H1 (cell line): ENCODE measurements around the gene SGK1. TPM values are rescaled to one million over a fixed set of nuclear protein-coding genes. Genes with fewer than 3 reads are reported as not detected.

Source experiments
- CTCF ChIA-PET: fragments of 300-600 bp; sonication (Branson Sonifier 250); formaldehyde crosslinking; loops from one replicate; lab custom pipeline; 2021; ENCODE audit not compliant: partially characterized antibody; lab: Charles Lee
- POLR2A ChIA-PET: fragments of 300-600 bp; sonication (Branson Sonifier 250); formaldehyde crosslinking; loops from one replicate; lab custom pipeline; 2021; ENCODE audit warnings: inconsistent platforms; ENCODE audit not compliant: partially characterized antibody; lab: Charles Lee
- DNase-seq, 2 experiments: peaks; one replicate each; pipeline versions ENCODE4 v3.0.0 to v3.0.0-alpha.2; 2010 to 2022; ENCODE audit warnings: low spot score in 2 of 2, low read depth in 1 of 2, mixed read lengths in 1 of 2
- FAIRE-seq: peaks from 2 replicates; lab custom pipeline; 2011; peaks lifted over from hg19 to GRCh38; lab: Jason Lieb, UNC
- H2AFZ ChIP-seq: 2 replicates; pipeline ENCODE4 v1.8.1; 2012; ENCODE audit warnings: low read length, inconsistent platforms
- H2AK5ac ChIP-seq: 2 replicates; pipeline ENCODE4 v1.6.1; 2013; ENCODE audit warnings: low read depth, low read length
- H2BK120ac ChIP-seq: replicated peaks from 2 replicates; pipeline ENCODE3; 2013; ENCODE audit warnings: low read depth, low read length, inconsistent platforms
- H2BK12ac ChIP-seq: 2 replicates; pipeline ENCODE4 v1.6.1; 2013; ENCODE audit warnings: low read depth, low read length
- H2BK15ac ChIP-seq: 2 replicates; pipeline ENCODE4 v1.6.1; 2013; ENCODE audit warnings: low read length
- H2BK20ac ChIP-seq: 2 replicates; pipeline ENCODE4 v1.6.1; 2013; ENCODE audit warnings: low read length
- H2BK5ac ChIP-seq: 2 replicates; pipeline ENCODE4 v1.6.1; 2013; ENCODE audit warnings: low read depth, low read length
- H3K14ac ChIP-seq: 2 replicates; pipeline ENCODE4 v1.6.1; 2013; ENCODE audit warnings: inconsistent platforms; ENCODE audit not compliant: insufficient read length
- H3K18ac ChIP-seq: 2 replicates; pipeline ENCODE4 v1.6.1; 2013; ENCODE audit warnings: low read length; ENCODE audit errors: extremely low read depth
- H3K23ac ChIP-seq: 2 replicates; pipeline ENCODE4 v1.6.1; 2013; ENCODE audit warnings: inconsistent platforms; ENCODE audit not compliant: insufficient read length
- H3K23me2 ChIP-seq: 2 replicates; pipeline ENCODE4 v1.6.1; 2013; ENCODE audit warnings: low read depth, low read length
- H3K27ac ChIP-seq: 2 replicates; pipeline ENCODE4 v1.6.1; 2011; ENCODE audit warnings: low read depth, low read length, inconsistent platforms
- H3K27me3 ChIP-seq, 4 experiments: replicated peaks in 1 of 4; 1 replicate in 1 of 4; 2 replicates in 3 of 4; pipeline versions ENCODE4 v1.6.1 to v1.8.1; 2011 to 2013; ENCODE audit warnings: low read length in 3 of 4, mild to moderate bottlenecking in 3 of 4, inconsistent platforms in 2 of 4, mixed read lengths in 2 of 4, moderate library complexity in 1 of 4; ENCODE audit not compliant: control insufficient read depth in 3 of 4, insufficient read depth in 3 of 4; ENCODE audit errors: extremely low read depth in 1 of 4
- H3K36me3 ChIP-seq, 4 experiments: 2 replicates each; pipeline versions ENCODE4 v1.6.1 to v1.8.1; 2011 to 2013; ENCODE audit warnings: mild to moderate bottlenecking in 4 of 4, low read length in 3 of 4, moderate library complexity in 2 of 4, control low read depth in 1 of 4, inconsistent platforms in 1 of 4; ENCODE audit not compliant: insufficient read depth in 4 of 4, control insufficient read depth in 2 of 4
- H3K4ac ChIP-seq: replicated peaks from 2 replicates; pipeline ENCODE3; 2013; ENCODE audit warnings: low read length, low read depth, mixed read lengths, inconsistent platforms; ENCODE audit not compliant: insufficient read length
- H3K4me1 ChIP-seq, 4 experiments: replicated peaks in 1 of 4; 1 replicate in 1 of 4; 2 replicates in 3 of 4; pipeline versions ENCODE4 v1.6.1 to v1.8.1; 2011 to 2013; ENCODE audit warnings: low read length in 3 of 4, inconsistent platforms in 2 of 4, mixed read lengths in 1 of 4; ENCODE audit not compliant: insufficient read depth in 4 of 4, control insufficient read depth in 3 of 4
- H3K4me2 ChIP-seq, 2 experiments: 2 replicates each; pipeline versions ENCODE4 v1.6.1 to v1.8.1; 2011 to 2013; ENCODE audit warnings: low read depth in 2 of 2, low read length in 2 of 2, control low read depth in 1 of 2, inconsistent platforms in 1 of 2, mild to moderate bottlenecking in 1 of 2; ENCODE audit not compliant: insufficient read depth in 1 of 2
- H3K4me3 ChIP-seq, 4 experiments: fragments of 200-600, 300-600 bp in 1 of 4; sonication (generic), shearing (Covaris generic), sonication (Bioruptor Twin) in 1 of 4; 2 replicates each; pipeline versions ENCODE4 v1.5.1 to v1.8.1; 2011 to 2016; ENCODE audit warnings: low read length in 4 of 4, low read depth in 3 of 4, control low read depth in 2 of 4, inconsistent platforms in 2 of 4, mild to moderate bottlenecking in 2 of 4, mixed read lengths in 1 of 4, moderate library complexity in 1 of 4; ENCODE audit not compliant: insufficient read depth in 2 of 4; ENCODE audit errors: extremely low read depth in 1 of 4
- H3K56ac ChIP-seq: replicated peaks from 2 replicates; pipeline ENCODE3; 2013; ENCODE audit warnings: low read depth, mild to moderate bottlenecking, mixed read lengths, low read length, inconsistent platforms; ENCODE audit not compliant: insufficient read length
- H3K79me1 ChIP-seq: 2 replicates; pipeline ENCODE4 v1.6.1; 2013; ENCODE audit warnings: low read depth, low read length, control low read depth
- H3K79me2 ChIP-seq, 2 experiments: 2 replicates each; pipeline versions ENCODE4 v1.6.1 to v1.8.1; 2012 to 2013; ENCODE audit warnings: low read length in 2 of 2, mild to moderate bottlenecking in 2 of 2, inconsistent platforms in 1 of 2; ENCODE audit not compliant: insufficient read depth in 2 of 2, control insufficient read depth in 1 of 2
- H3K9ac ChIP-seq, 4 experiments: replicated peaks in 1 of 4; 1 replicate in 1 of 4; 2 replicates in 3 of 4; pipeline versions ENCODE4 v1.6.1 to v1.8.1; 2011 to 2013; ENCODE audit warnings: low read depth in 3 of 4, low read length in 3 of 4, control low read depth in 2 of 4, mild to moderate bottlenecking in 2 of 4, moderate library complexity in 2 of 4, inconsistent platforms in 1 of 4; ENCODE audit errors: extremely low read depth in 1 of 4
- H3K9me3 ChIP-seq, 2 experiments: 2 replicates each; pipeline versions ENCODE4 v1.6.1 to v1.8.1; 2012 to 2013; ENCODE audit warnings: mild to moderate bottlenecking in 2 of 2, moderate library complexity in 2 of 2, control low read depth in 1 of 2, inconsistent platforms in 1 of 2, low read depth in 1 of 2, low read length in 1 of 2, mixed read lengths in 1 of 2; ENCODE audit not compliant: insufficient read depth in 2 of 2
- H4K20me1 ChIP-seq, 2 experiments: replicated peaks in 1 of 2; 2 replicates each; pipeline versions ENCODE3 to v1.8.1; 2011 to 2013; ENCODE audit warnings: inconsistent platforms in 2 of 2, low read length in 2 of 2, mild to moderate bottlenecking in 1 of 2; ENCODE audit not compliant: insufficient read depth in 2 of 2, control insufficient read depth in 1 of 2
- H4K5ac ChIP-seq: 2 replicates; pipeline ENCODE4 v1.6.1; 2013; ENCODE audit warnings: low read length, low read depth, mixed read lengths, inconsistent platforms; ENCODE audit not compliant: insufficient read length
- H4K8ac ChIP-seq: 2 replicates; pipeline ENCODE4 v1.8.0; 2013; ENCODE audit warnings: mild to moderate bottlenecking, moderate library complexity, low read length, inconsistent platforms; ENCODE audit not compliant: insufficient read depth; ENCODE audit errors: extremely low read depth
- H4K91ac ChIP-seq: replicated peaks from 2 replicates; pipeline ENCODE3; 2013; ENCODE audit warnings: low read length, mixed read lengths, inconsistent platforms; ENCODE audit not compliant: insufficient read length
- BCL11A ChIP-seq, 2 experiments: IDR thresholded peaks; one replicate each; pipeline ENCODE4 v1.6.1; 2011; ENCODE audit warnings: low read depth in 2 of 2, low read length in 2 of 2, mild to moderate bottlenecking in 2 of 2
- CREB1 ChIP-seq: IDR thresholded peaks from 2 replicates; pipeline ENCODE4 v1.6.1; 2012; ENCODE audit warnings: inconsistent platforms
- KDM1A ChIP-seq: fragments of 200-600, 300-600 bp; sonication (generic); IDR thresholded peaks from 2 replicates; pipeline ENCODE4 v1.7.1; 2016; ENCODE audit warnings: mild to moderate bottlenecking, low read length, borderline replicate concordance
- KDM4A ChIP-seq: IDR thresholded peaks from one replicate; pipeline ENCODE4 v1.7.1; 2012; ENCODE audit warnings: low read depth, mild to moderate bottlenecking, moderate library complexity, low read length, inconsistent platforms; ENCODE audit not compliant: severe bottlenecking
- PHF8 ChIP-seq: fragments of 200-600 bp; sonication (generic); conservative IDR thresholded peaks from 2 replicates; pipeline ENCODE4 v1.7.1; 2012; ENCODE audit warnings: low read depth, mild to moderate bottlenecking, inconsistent platforms, low read length, moderate library complexity
- SIRT6 ChIP-seq: IDR thresholded peaks from one replicate; pipeline ENCODE4 v1.7.1; 2012; ENCODE audit warnings: low read length, inconsistent platforms
- TAF1 ChIP-seq: IDR thresholded peaks from 2 replicates; pipeline ENCODE4 v1.6.1; 2011; ENCODE audit warnings: mild to moderate bottlenecking, low read depth, low read length
- WGBS, 2 experiments: shearing (Covaris generic) in 1 of 2; methylation state at CpG; one replicate each; pipeline versions ENCODE4 v1.1.6 to v1.1.7; 2013 to 2015; ENCODE audit warnings: low lambda C conversion rate in 2 of 2, mixed read lengths in 2 of 2, inconsistent platforms in 1 of 2, low coverage in 1 of 2, missing lambda C conversion rate in 1 of 2; ENCODE audit not compliant: insufficient replicate concordance in 2 of 2, insufficient coverage in 1 of 2, insufficient read length in 1 of 2; ENCODE audit errors: extremely low coverage in 1 of 2, missing lambda C conversion rate in 1 of 2; 5-methylcytosine and 5-hydroxymethylcytosine counted together
- polyA plus RNA-seq, 7 experiments: library from polyadenylated mRNA; depleted of rRNA in 3 of 7; stranded (reverse) in 5 of 7; unstranded in 2 of 7; fragments of >200 nt in 5 of 7; fragments of 200-250 nt in 2 of 7; gene quantifications; 1 replicate in 5 of 7; 2 replicates in 1 of 7; 4 replicates in 1 of 7; pipeline versions ENCODE4 v1.2.1 to v1.2.3, GENCODE V29; 2011 to 2013; ENCODE audit warnings: missing spikeins in 2 of 7, mixed read lengths in 2 of 7
- total RNA-seq: library from RNA; stranded (reverse); fragmentation: NEBNext Ultra II Directional; extraction: Animal tissue kit (Norgen Biotek cat#: 25700); gene quantifications from 2 replicates; pipeline ENCODE4 v1.2.1, GENCODE V29; 2021

SGK1 gene
- total and polyA plus RNA-seq, 2 of the 8 experiments (the other 6 are each of a cell fraction or from before 2014, with no cell fraction given), result 14.5 to 18.4 TPM

DNA sequence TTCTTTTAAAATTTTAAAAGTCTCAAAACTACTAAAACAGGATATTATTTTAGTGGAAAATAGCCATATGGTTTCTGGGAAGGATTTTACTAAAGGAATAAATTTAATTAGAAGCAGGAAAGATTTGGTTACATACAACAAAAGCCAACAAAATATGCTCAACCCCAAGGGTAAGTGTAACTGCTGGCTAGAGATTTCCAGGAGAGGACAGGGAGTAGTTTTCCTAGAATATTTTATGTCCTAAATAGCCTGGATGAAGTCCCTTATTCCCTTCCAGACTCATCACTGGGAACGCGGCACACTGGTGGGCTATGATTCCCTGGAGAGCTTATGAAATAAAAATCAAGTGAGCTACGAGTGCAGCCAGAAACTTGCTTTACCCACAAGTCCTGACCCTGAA, 66.6 kb downstream of the SGK1 start:
- Histone ChIP-seq H2BK120ac (no peak overlapping the region), H3K9ac (no peak overlapping the region), H2BK15ac (no peak overlapping the region), H3K27ac (no peak overlapping the region), H3K4me3 (no peak overlapping the region), H4K20me1 (no peaks in the 10 kb centered on the region), H2BK12ac (no peak overlapping the region), H3K27me3 (no peaks in the 10 kb centered on the region), H3K79me1 (no peaks in the 10 kb centered on the region), H3K14ac (no peak overlapping the region), H3K23ac (no peak overlapping the region), H3K9me3 (no peaks in the 10 kb centered on the region), H4K91ac (no peak overlapping the region), H2BK5ac (no peak overlapping the region), H3K79me2 (no peaks in the 10 kb centered on the region), H3K4me2 (no peak overlapping the region), H3K23me2 (no peaks in the 10 kb centered on the region), H4K5ac (no peak overlapping the region), H3K4ac (no peak overlapping the region), H3K18ac (no peak overlapping the region), H2BK20ac (no peak overlapping the region), H3K56ac (no peak overlapping the region), H4K8ac (no peak overlapping the region), H3K36me3 (no peaks in the 10 kb centered on the region), H2AFZ (no peak overlapping the region), H2AK5ac (no peak overlapping the region), H3K4me1 (peaks cover 0 to 3% (median 1%) of the 10 kb centered on the region in 4 experiments; a peak in 3 of 7 replicates)
- TF ChIP-seq TAF1 (no peak), CREB1 (no peak), PHF8 (no peak), KDM4A (no peak), BCL11A (IDR thresholded peaks at IDR 0.05; ENCODE audit: low read depth in 2 of 2, low read length in 2 of 2) (no peak), SIRT6 (no peak), KDM1A (no peak)
- ChIA-PET POLR2A (no interaction called here), CTCF (interaction anchor here (0.8 kb wide), 1 partner anchor 72 kb away, joined by 3 read pairs; no protein-coding TSS in a partner anchor)
- no peak for DNase-seq
- FAIRE-seq, result no peak
- WGBS, 2 experiments, result 96% methylated on average over 3 of the region's 3 CpGs; no CpG with 5 or more reads in 1 of the 2 experiments
